Ascending aorta (tissue), 2 donors: ENCODE results near the gene WDFY3. TPM values are rescaled to one million over a fixed set of nuclear protein-coding genes. Genes with fewer than 3 reads are reported as not detected.

Source experiments
- DNase-seq, 2 donors: peaks; one replicate each; pipeline ENCODE4 v3.0.0-alpha.2; 2019; ENCODE audit warnings: low spot score in 2 of 2
- H3K27ac ChIP-seq, 2 donors: fragments of 200-600 bp; sonication (generic); one replicate each; pipeline ENCODE4 v1.5.1; 2016 to 2017; ENCODE audit warnings: mild to moderate bottlenecking in 1 of 2
- H3K27me3 ChIP-seq: fragments of 200-600 bp; sonication (generic); one replicate; pipeline ENCODE4 v1.5.1; 2017
- H3K36me3 ChIP-seq, 2 donors: fragments of 200-600 bp; sonication (generic); one replicate each; pipeline ENCODE4 v1.5.1; 2016
- H3K4me1 ChIP-seq, 2 donors: fragments of 200-600 bp; sonication (generic); one replicate each; pipeline ENCODE4 v1.5.1; 2016 to 2017; ENCODE audit warnings: mild to moderate bottlenecking in 1 of 2
- H3K4me3 ChIP-seq, 2 donors: fragments of 200-600 bp; sonication (generic); one replicate each; pipeline ENCODE4 v1.5.1; 2016 to 2017; ENCODE audit warnings: mild to moderate bottlenecking in 1 of 2
- H3K9me3 ChIP-seq, 2 donors: fragments of 200-600 bp; sonication (generic); one replicate each; pipeline ENCODE4 v1.5.1; 2016
- CTCF ChIP-seq, 3 experiments: fragments of 200-600 bp in 2 of 3; fragments of 450-650 bp in 1 of 3; sonication (generic) in 2 of 3; IDR thresholded peaks; one replicate each; pipeline ENCODE4 v1.5.1; 2016 to 2019; ENCODE audit warnings: antibody characterized with exemption in 3 of 3, mild to moderate bottlenecking in 1 of 3, moderate library complexity in 1 of 3
- intact Hi-C: fragments of 100-400 bp; cut with DNase I; formaldehyde crosslinking; loops from one replicate; pipeline ENCODE4 v1.15.1; 2023
- total RNA-seq: library from RNA; depleted of rRNA; stranded (reverse); fragments of >200 nt; gene quantifications from one replicate; pipeline ENCODE4 v1.1.0, GENCODE V29; 2016

The WDFY3 gene
- total RNA-seq, 1 donor from 2014 or later: 30.2 TPM

GRCh38 chr4:84623661-84624060 lies 342.8 kb downstream of the WDFY3 start:
- H3K27me3 ChIP-seq: no peaks in the 10 kb centered on the region
- no peak overlapping the region for H3K27ac ChIP-seq
- H3K4me1 ChIP-seq: no peaks in the 10 kb centered on the region
- DNase-seq: no peak
- intact Hi-C loops: no loop called here
- TF ChIP-seq CTCF (IDR thresholded peaks at IDR 0.05): no peak
- no peaks in the 10 kb centered on the region for H3K36me3 ChIP-seq
- no peaks in the 10 kb centered on the region for H3K9me3 ChIP-seq
- H3K4me3 ChIP-seq: no peak overlapping the region

GRCh38 chr4:84622959-84623358 lies 343.5 kb downstream of the WDFY3 start:
- intact Hi-C loops: no loop called here
- Histone ChIP-seq H3K27ac (no peak overlapping the region), H3K4me3 (no peak overlapping the region), H3K36me3 (no peaks in the 10 kb centered on the region), H3K4me1 (no peaks in the 10 kb centered on the region), H3K27me3 (no peaks in the 10 kb centered on the region), H3K9me3 (no peaks in the 10 kb centered on the region)
- DNase-seq: no peak
- no peak for TF ChIP-seq CTCF (IDR thresholded peaks at IDR 0.05)
